Stomach (tissue), 4 donors: ENCODE measurements around the gene NUCB2.

Experiments used
- CTCF ChIP-seq, 7 experiments: fragments of 450-650 bp in 4 of 7; fragments of 200-600 bp in 3 of 7; sonication (generic) in 3 of 7; IDR thresholded peaks; one replicate each; pipeline ENCODE4 v1.5.1; 2016 to 2019; ENCODE audit warnings: antibody characterized with exemption in 7 of 7, control low read depth in 2 of 7, mild to moderate bottlenecking in 1 of 7
- EP300 ChIP-seq: sonication (generic); formaldehyde crosslinking; IDR thresholded peaks from one replicate; pipeline ENCODE4 v1.6.1; 2017; ENCODE audit warnings: antibody characterized with exemption
- POLR2AphosphoS5 ChIP-seq, 3 donors: sonication (generic); formaldehyde crosslinking; IDR thresholded peaks; one replicate each; pipeline ENCODE4 v1.6.1; 2016; ENCODE audit warnings: antibody characterized with exemption in 3 of 3

DNA sequence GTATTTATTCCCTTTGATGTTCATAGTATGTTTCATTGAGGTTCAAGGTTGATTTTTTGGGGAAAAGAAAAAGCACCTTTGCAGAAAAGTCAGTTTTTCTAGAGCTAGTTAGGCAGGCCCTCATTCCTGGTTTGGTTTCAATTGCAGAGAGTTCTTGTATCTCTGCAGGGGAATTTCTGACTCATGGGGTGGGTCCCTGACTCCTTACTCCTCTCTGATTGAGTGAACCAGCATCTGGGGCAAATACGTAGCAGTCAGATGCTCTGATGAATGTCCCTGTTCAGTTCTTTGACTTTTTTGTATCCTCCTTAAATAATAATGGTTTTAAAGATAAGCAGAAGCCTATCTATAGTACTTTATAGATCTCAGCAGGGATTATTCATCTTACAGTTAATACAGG, 67.4 kb downstream of the NUCB2 start:
- TF ChIP-seq CTCF (IDR thresholded peaks at IDR 0.05) (no peak), POLR2AphosphoS5 (IDR thresholded peaks at IDR 0.05) (no peak), EP300 (no peak)
